NCI-H2227 (cell line): ENCODE data around the gene IL17RA.
A peak's percentile ranks its signal among the peaks of the same experiment; 100 is the strongest.
"Not testable (repeated sequence)": the region's sequence is repeated elsewhere in the genome, so short reads cannot be mapped to it uniquely, and the experiment has no call there.

ENCODE experiments used
- DNase-seq: peaks from one replicate; lab custom pipeline; 2025; ENCODE audit not compliant: unreplicated experiment; lab: John Stamatoyannopoulos, UW

IL17RA gene

DNA sequence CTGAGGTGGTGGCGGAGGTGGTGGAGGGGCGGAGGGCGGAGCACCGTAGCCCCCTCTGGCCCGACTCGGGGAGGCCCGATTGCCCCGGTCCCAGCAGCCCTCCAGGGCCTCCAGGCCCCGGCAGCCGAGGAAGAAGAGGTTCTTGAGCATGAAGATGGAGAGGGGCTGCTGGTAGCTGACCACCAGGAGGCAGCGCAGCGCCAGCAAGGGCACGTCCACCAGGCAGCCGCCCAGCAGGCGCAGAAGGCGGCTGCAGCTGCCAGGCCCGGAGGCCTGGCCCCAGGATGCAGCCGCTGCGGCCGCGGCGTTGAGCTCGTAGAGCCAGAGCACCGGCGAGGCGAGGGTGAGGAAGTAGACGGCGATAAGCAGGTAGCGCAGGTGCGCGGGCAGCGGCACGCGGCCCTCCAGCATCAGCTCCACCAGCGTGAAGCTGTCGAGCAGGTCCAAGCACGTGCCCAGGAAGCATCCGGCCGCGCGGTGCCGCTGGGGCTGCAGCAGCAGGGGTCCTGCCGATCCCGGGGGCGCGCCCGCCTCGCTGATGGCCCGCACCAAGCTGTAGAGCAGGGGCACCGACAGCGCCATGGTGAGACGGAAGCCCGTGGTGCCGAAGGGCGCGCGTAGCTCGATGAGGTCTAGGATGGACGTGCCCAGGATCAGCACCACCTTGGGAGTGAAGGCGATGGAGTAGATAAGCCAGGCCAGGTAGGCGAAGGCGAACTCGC, 34.8 kb downstream of the IL17RA start:
- no peak for DNase-seq

DNA sequence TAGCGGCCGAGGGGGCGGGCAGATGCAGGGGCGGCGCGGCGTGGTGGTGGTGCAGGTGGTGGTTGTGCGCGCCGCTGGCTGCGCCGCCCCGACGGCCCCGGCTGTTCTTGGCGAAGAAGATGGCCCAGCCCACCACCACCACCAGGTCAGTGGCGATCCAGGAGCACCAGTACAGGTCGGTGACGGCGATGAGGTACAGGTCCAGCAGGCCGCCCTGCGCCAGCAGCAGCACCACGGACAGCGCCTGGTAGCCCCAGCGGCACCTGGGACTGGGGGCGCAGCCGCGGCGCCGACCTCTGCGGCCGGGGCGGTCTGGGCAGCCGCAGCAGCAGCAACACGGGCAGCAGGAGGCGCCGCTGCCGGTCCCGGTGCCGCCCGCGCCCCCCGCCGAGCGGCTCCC, 35.5 kb downstream of the IL17RA start:
- no peak for DNase-seq

DNA sequence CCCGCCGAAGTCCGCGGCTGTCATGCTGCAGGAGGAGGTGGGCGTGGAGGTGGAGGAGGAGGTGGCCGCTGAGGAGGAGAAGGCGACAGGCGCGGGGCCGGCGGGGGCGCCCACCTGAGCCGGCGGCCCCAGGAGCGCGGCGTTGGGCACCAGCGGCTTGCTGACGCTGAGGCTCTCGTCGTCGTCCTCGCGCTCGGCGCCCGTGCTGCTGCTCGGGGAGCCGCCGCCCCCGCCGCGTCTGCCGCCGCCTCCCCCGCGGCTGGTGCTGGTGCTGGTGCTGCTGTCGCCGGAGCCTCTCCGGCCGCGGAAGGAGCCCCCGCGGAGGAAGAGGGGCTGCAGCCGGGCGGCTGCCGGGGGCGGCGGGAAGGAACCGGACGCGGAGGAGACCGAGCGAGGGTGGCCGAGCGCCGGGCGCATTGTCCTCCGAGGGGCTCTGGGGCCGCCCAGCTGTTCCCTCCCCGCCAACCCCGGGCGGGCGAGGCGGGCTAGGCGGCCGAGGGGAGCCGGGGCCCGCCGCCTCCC, 36.0 kb downstream of the IL17RA start:
- DNase-seq: peak; percentile 75

DNA sequence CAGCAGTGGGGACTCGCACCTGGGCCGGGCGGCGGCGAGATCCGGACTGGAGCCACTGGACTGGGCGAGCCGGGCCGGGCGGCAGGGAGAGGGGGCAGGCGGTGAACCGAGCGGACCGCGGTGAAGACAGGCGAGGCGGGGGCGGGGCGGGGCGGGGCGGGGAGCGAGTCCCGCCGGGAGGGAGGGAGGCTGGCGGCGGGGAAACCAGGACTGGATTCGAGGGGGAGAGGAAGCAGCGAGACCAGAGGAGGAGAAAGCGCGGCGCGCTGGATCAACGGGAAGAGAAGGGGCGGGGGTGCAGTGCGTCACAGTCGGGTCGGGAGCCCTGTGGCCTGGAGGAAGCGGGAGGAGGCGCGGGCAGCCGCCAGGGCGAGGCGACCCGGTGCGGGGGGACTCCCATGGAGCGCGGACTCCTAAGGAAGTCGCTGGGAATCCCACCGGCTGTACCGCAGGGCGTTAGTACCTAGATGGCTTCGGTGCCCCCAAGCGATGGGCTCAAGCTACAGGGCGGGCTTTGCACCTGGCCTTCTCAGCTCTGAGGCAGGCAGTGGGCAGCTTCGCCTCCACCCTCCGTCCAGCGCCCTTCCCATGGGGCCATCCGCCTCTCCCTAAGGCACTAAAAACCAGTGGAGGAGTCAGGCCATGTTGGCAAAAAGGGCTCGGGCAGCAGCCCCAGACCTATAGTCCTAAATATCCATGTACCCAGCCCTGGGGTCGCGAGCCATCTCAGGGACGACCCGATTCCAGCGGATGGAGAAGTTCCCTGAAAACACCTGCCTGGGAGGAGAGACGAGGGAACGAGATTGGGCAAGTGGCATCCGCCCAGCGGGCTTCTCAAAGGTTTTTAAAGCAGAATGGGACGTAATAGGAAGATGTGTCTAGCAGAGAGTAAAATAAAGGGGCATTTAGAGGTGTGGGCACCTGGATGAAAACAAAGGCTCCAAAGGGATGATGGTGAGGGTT, 36.7 kb downstream of the IL17RA start, which contains the start of gene TMEM121B:
Gene TMEM121B (minus strand): TSS at position 128 of the 963 bp plus-strand sequence. CDS start 233 bp downstream, outside the sequence.
- peak; percentile 95 for DNase-seq

DNA sequence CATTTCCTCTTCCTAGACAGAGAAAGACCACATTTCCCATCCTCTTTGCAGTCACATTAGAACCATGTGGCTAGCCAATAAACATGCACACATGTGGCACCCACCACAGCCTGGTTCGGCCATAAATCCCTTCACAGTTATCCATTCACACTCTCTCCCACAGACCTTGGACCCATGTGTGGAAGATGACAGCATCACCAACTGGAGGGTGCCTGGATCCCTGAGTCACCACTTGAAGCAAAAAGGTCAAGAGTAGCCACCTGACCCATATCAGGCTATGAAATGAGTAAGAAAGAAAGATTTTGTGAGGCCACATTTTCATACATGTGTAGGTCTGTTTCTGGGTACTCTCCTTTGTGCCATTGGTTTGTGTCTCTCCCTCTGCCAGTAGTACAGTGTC, 45.4 kb downstream of the IL17RA start:
- no peak for DNase-seq

DNA sequence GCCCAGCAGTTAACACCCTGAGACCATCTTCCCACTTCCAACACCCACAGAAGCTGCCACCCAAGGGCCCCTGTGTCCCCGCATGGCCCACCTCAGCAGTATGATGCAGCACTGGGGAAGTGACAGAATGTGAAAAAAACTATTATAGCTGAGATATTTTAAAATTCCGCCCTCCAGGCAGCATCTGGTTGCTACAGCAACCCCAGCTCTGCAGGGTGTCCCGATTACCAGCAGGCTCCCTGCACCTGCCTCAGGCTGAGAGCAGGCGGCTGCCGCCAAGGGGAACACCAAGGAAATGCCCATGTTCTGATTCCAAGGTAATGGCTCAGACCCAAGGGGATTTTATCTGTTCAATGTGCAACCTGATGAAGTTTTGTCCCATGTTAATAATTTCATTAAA, 46.9 kb downstream of the IL17RA start:
- DNase-seq: peak; percentile 75

DNA sequence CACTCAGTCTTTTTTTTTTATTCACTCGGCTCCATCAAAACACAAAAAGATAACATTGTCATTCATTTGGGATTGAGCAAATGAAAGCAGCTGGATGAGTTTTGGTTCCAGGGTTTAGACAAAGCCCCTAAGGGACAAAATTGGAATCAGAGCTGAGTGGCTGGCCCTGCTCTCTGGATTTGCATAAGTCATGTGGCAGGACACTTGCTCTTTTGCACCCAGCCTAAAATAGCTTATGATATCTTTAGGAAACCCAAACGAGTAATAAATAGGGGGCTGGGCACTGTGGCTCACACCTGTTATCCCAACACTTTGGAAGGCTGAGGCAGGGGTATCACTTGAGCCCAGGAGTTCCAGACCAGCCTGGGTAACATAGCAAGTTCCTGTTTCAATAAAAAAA, 47.3 kb downstream of the IL17RA start:
- no peak for DNase-seq

DNA sequence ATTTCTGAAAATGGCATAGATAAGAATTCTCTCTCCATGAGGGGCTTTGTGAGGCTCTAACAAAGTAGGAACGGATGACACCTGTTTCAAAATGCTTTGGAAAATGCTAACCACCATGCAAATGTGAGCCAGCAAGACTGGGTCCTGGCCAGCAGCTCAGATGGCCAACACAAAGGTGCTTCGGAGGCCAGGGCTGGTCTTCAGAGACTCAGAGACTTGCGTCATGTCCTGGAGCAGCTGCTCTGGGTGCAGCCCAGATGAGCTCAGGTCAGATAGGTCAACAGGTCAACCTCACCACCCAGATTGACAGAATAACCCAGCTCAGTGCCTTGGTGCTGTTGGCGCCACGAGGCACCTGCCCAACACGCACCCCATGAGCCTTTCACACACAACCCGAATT, 48.3 kb downstream of the IL17RA start:
- DNase-seq: no peak

DNA sequence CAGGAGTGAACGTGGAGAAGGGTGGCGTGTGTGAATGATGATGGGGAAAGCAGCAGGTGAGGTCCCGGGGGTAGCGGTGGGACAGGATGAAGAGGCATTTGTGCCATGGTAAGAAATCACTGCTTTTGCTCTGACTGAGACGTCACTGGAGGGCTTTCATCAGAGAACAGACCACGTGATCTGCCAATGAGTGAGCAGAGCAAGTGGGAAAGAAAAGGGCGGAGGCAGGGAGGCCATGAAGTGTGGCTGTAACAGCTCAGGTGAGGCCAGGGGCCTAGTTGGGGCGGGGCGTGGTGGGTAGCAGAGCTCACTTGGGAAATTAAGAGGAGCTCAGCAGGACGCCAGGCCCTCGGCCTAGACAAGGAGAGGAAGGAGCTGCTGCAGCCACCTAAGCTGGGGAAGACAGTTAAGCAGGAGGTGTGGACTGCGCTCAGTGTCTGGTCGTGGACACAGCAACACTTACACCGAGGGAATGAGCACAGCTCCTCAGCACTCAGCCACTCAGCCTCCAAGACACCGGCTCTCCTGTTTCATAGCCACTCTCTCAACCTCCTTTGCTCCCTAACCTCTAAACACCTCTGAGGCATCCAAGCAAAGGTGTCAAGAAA, 50.5 kb downstream of the IL17RA start:
- DNase-seq: no peak

DNA sequence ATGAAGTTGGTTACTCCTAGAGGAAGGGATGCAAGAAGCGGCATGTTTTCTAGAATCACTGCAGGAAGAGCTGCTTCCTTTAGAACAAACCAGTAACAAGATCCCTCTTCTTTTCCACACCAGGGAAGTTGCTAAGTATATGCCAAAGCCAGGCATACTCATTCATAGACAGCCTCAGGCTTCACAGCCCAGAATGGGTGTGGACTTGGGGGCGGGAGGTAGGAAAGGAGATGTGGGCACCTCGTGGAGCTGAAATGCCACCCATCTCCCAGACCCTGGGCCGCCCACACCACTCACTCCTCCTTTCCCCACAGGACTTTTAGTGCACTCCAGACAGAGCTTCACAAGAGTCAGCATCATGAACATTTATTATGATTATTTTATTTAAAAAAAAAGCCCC, 52.4 kb downstream of the IL17RA start:
- no peak for DNase-seq

DNA sequence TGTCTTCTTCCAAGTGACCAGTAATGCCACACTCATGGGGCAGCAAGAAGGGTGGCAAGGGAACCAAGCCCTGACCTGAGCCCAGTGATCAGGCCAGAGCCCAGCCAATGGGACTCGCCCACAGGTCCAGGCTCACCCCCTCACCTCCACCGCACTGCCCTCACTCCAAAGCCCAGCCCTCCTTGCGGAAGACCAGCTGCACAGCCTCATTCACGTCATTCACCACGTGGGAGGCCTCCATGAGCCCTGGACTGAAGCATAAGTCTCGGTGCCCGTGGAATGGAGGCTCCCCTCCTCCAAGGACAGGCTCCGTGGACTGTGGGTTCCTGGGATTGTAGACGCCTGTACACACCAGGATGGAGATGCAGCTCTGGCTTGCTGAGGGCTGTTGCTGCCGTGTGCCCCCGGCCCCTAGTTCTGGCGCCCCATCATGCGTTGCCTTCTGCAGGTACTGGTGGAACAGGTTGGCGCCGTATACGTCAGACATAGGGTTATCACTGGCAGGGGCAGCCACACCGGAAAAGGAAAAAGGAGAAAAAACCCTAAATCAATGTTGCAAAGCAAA, 53.1 kb downstream of the IL17RA start:
- DNase-seq: no peak

DNA sequence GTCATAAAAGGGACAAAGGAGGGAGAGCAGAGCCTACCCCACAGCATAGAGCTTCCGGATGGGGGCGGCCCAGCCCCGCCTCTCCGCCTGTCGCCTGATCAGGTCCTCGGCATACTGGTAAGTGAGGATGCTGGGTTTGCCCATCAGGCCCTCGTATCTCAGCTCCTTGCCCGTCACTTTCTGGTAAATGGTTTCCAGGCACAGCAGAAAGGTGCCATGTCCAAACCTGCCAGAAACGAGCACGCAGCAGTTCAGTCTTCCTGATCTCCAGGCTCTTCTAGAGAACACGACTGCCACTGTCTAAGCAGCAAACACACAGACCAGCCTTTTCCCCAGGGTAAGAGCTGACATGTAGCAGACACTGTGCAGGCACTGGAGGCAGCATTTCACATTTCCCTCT, 53.7 kb downstream of the IL17RA start:
- no peak for DNase-seq

DNA sequence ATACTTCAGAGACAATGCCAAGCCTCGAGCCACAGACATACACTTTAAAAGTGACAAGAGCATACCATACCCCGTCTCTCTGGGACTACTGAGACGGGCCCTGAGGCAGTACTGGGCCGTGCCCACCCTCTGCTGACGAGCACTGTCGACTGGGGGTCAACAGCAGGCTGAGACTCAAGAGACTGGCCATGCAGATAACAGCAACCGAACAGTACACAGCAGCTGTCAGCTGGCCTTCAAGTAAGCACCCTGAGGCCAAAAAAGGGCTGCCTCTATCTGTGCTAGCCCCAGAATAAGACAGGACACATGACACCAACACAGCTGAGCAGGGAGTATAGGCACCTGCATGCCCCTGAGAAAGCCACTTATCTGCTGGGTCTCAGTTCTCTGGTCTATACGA, 55.2 kb downstream of the IL17RA start:
- DNase-seq: no peak

DNA sequence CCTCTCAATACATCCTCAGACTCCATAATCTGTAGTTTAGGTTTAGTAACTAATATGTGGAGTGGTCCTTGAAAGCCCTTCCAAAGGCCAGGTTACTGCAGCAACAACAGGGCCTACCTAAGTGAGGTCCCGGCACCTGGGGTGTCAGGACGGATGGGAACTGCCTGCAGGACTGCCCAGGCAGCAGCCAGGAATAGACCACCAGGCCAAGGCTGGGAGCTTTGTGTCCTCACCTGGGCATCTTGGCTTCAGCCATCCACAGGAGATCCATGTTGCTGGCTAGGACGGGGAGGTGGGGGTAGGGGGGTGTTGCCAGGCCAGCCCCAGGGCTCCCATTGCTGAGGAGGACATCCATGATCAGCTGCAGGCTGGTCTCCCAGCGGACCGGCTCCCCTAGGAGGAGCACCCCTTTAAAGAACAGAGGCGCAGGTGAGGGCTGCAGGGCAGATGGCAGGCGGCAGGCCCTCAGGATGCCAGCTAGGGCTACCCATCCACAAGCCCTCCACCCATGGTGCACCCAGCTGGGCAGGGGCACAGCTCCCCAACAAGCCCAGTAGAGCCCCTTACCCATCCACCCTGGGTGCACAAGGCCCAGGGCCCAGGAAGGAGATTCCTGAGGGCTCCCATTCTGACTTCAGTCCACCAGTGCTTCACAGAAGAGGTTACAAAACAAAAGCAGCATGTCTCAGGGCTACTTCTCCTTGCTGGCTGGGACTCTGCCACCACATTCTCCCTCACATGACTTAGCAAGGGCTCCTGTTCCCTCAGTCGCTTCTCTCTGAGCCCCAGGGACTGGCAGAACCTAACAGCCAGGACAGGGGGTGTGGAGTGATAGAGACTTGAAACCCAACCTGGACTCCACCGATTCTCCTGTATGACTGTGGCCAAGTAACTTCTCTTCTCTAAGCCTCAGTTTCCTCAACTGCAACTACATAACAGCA, 56.3 kb downstream of the IL17RA start:
- DNase-seq: no peak

DNA sequence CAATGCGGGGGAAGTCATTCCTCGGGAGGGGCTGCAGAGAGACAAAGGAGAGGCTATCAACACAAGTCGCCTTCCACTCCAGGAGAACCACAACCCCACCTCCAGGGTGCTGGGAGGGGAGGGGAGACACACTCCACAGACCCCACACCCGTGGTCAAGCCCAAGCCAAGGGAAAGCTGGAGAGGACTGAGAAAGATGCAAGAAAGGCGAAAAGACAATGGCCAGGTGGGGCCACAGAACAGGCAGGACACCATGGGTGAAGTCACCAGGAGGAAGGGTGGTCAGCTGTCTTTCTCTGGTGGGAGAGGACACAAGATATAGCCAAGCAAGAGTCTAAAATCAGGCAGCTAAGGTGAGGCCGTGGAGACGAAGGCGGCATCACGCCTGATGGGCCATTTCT, 58.3 kb downstream of the IL17RA start:
- DNase-seq: no peak

DNA sequence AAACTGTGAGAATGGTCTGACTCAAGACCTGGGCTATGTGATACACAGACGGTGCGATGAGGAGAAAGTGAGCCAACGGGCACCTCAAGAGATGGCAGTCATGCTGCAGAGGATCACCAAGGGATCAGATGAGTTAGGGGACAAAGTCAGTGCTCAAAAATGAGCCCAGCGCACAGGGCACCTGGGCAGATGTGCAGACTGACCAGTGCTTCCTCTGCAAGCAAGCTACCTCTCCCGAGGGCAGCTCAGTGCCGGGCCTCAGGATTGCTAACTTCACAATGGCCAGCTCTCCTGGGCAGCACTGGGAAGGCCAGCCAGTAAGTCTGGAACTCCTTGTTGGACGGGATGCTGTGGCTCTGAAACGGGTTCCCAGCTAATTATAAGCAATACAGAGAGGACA, 59.0 kb downstream of the IL17RA start:
- no peak for DNase-seq

DNA sequence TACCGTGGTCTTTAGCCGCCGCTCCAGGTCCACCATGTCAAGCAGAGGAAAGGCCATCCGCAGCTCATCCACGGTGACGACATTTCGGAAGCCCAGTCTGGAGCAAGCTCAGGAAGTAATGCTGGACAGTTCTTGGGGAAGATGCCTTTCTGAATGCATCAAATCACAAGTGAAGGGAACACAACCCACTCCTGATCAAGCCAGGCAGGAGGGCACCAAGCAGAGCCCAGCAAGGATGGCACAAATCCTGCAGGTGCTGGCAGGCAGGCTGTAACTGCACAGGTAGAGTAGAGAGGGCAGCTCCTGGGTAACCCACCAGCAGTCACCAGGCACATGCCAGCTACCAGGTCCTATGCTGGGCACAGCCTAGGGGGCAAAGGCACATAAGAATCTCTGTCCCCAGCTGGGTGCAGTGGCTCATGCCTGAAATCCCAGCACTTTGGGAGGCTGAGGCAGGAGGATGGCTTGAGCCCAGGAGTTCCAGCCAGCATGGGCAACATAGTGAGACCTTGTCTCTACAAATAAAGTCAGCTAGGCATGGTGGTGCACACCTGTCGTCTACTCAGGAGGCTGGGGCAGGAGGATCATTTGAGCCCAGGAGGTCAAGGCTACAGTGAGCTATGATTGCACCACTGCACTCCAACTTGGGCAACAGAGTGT, 60.4 kb downstream of the IL17RA start:
- no peak for DNase-seq

DNA sequence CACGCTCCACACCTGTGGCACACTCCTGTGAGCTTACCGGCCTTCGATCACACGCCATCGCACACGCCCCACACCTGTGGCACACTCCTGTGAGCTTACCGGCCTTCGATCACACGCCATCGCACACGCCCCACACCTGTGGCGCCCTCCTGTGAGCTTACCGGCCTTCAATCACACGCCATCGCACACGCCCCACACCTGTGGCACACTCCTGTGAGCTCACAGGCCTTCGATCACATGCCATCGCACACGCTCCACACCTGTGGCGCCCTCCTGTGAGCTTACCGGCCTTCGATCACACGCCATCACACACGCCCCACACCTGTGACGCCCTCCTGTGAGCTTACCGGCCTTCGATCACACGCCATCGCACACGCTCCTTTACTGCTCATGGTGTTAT, 62.7 kb downstream of the IL17RA start:
- DNase-seq: not testable (repeated sequence)

DNA sequence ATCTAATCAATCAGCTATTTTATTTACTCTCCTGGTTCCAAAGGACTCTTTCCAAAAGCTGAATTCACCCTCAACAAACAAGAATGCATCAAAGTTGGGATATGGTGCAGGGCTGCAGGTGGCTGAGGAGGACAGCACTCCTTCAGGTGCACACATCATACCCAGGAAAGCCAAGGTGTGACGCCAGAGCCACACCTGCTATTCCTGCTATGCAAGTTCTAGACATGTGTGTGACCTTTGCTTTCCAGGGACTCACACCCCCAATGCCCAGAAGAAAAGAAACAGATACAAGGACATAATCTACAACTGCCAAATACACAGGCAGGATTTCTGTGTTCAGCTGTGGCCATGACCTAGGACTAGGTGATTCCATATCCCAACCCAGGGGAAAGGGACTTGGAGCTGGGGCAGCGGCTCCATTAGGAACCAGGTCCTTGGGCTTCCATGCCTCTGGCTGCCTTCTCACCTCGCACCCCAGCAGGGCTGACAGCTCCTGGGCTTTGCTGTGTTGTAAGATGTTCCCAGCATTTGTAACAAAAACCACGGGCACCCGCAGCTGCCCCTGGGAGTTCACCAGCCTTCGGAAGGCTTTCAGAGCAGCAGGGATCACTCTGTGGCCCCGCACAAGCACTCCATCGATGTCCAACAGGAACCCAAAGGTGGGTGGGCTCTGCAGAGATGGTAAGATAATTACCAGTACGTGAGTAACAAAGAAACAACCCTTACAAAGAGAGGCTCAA, 64.4 kb downstream of the IL17RA start:
- no peak for DNase-seq
